ENCODE results near the gene OR1L4.

The OR1L4 gene, protein sequence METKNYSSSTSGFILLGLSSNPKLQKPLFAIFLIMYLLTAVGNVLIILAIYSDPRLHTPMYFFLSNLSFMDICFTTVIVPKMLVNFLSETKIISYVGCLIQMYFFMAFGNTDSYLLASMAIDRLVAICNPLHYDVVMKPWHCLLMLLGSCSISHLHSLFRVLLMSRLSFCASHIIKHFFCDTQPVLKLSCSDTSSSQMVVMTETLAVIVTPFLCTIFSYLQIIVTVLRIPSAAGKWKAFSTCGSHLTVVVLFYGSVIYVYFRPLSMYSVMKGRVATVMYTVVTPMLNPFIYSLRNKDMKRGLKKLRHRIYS

GRCh38 chr9:122723690-122724089 is at the start of gene OR1L4:
Gene OR1L4, plus strand, starts transcription at chr9:122723990. Its CDS starts 0 bp downstream, at chr9:122723990.
- no peak for DNase-seq

DNA sequence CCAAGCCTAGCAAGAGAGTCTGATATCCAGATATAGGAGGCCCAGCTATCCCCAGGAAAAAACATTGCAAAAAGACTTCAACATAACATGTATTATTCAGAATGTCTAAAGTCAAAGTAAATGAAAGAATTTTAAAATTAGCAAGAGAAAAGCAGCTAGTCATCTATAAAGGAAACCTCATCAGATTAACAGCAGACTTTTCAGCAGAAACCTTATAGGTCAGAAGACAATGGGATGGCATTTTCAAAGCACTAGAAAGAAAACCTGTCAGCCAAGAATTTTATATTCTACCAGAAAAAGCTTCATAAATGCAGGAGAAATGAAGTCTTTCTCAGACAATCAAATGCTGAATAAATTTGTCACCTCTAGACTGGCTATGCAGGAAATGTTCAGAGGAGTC is 38.9 kb upstream of the OR1L4 start:
- no peak for DNase-seq

DNA sequence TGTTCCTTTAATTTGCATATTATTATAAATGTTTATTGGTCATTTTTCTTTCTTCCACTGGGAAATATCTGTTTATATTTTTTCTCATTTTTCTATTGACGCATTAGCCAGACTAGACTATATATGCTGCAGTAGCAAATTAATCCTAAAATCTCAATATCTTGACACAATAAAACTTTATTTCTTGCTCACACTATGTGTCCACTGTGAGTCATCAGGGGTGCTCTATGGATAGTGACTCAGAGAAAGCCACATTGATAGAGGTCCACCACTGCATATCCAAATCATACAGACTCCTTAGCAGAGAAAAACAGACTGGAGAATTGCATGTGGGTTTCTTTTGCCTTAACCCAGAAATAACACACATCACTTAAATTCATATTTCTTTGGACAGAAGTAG is 28.1 kb upstream of the OR1L4 start:
- no peak for DNase-seq

- DNase-seq: no peak
Observed at GRCh38 chr9:122718038-122718437, 5.8 kb upstream of the OR1L4 start.

DNA sequence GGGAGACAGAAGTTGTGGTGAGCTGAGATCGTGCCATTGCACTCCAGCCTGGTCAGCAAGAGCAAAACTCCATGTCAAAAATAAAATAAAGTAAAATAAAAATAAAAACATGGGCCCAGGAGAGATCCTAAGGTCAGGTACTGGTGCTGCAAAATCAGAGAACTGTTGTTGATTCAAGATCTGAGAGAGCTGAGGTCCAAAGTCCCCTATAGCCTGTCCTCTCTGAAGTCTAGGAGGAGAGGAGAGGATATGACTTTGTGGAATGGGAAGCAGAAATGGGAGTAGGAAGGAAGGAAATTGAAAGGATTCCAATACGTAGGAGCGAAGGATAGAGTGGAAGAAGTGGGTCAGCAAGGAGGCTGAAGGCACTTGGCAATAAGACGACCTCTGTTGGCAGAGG is 4.6 kb upstream of the OR1L4 start:
- no peak for DNase-seq

- DNase-seq: no peak
Observed at GRCh38 chr9:122742003-122742402, 18.2 kb downstream of the OR1L4 start, which contains the start of gene OR1L6. Gene OR1L6, plus strand, starts transcription at chr9:122742303. Its CDS starts 7,545 bp downstream, at chr9:122749848.

DNA sequence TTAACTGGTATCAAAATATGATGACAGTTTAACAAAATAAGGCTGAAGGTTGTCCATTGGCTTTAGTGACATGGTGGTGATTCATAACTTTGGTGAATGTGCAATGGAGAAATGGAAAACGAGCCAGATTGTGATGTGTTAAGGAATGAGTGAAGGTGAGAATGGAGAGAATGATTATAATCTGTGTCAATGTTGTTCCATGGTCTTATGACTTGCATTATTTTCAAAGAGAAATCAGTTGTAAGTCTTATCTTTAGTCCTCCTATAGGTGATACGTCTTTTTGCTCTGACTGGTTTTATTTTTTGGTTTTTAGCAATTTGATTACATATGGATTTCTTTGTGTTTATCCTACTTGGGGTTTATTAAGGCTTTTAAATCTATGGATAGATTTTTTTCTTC is 31.0 kb downstream of the OR1L4 start:
- DNase-seq: no peak

DNA sequence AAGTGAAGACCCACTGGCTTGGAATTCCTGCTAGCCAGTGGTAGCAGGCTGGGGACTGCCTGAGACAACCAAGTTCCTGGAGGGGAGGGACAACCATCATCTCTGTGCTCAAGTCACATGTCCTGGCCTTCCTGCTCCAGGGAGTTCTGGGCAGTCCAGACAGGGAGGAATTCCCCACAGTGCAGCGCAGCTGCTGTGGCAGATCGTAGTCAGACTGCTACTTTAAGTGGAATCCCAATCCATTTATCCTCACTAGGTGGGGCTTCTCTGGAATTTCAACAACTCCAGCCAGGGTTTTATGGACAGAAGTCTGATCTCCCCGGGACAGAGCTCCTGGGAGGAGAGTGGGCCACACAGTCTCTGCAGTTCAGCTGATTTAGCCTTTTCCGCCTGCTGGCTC is 44.0 kb downstream of the OR1L4 start:
- DNase-seq: no peak
